GM18870 (cell line): Measurements from ENCODE around the gene USP37.
A peak's percentile ranks its signal among the peaks of the same experiment; 100 is the strongest.

ENCODE experiments used
- ATAC-seq: cut with Tn5 transposase; IDR thresholded peaks from one replicate; pipeline ENCODE4 v1.9.1; 2021; ENCODE audit warnings: moderate library complexity; ENCODE audit not compliant: unreplicated experiment

Gene USP37, protein sequence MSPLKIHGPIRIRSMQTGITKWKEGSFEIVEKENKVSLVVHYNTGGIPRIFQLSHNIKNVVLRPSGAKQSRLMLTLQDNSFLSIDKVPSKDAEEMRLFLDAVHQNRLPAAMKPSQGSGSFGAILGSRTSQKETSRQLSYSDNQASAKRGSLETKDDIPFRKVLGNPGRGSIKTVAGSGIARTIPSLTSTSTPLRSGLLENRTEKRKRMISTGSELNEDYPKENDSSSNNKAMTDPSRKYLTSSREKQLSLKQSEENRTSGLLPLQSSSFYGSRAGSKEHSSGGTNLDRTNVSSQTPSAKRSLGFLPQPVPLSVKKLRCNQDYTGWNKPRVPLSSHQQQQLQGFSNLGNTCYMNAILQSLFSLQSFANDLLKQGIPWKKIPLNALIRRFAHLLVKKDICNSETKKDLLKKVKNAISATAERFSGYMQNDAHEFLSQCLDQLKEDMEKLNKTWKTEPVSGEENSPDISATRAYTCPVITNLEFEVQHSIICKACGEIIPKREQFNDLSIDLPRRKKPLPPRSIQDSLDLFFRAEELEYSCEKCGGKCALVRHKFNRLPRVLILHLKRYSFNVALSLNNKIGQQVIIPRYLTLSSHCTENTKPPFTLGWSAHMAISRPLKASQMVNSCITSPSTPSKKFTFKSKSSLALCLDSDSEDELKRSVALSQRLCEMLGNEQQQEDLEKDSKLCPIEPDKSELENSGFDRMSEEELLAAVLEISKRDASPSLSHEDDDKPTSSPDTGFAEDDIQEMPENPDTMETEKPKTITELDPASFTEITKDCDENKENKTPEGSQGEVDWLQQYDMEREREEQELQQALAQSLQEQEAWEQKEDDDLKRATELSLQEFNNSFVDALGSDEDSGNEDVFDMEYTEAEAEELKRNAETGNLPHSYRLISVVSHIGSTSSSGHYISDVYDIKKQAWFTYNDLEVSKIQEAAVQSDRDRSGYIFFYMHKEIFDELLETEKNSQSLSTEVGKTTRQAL

DNA sequence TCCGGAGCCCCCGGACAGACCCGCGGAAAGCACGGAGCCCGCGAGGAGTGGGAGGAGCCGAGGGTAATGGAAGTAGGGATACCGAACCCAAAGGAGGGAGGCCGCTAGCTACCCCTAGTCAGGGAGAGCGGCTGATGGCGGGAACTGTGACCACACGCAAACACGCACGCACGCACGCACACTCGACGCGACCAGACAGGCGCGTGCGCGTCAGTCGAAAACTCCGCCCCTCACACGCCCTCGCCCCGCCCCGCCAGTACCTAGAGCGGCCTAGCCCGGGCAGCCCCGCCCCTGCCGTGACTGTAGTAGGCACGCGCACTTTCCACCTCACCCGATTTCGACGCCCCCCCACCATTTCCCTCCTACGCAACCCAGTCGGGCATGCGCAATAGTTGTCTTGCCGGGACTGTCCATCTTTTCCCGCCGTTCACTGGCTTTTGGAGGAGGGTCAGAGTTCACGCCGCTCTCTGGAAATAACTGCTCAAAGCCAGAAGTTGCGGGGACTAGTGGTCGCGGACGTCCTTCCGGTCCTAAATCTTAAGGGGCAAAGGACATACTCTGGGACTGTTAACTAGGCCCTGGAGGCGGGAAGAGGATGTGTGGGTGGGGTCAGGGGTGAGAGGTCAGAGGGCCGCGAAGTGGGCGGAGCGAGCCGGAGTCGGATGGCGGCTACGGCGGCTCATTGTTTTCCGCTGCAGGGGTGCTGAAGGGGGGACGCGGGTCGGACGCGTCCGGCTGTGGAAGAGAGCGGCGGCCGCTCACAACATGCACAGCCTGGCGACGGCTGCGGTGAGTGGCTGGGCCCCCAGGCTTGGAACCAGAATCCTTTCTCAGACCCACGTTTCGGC is at the start of gene USP37, which contains the start of gene CNOT9:
Gene USP37, minus strand, starts transcription at position 162 of the 848 bp plus-strand sequence. CDS start 9,698 bp downstream, outside the sequence.
Gene CNOT9, plus strand, starts transcription at position 650 of the 848 bp plus-strand sequence. Its CDS starts 116 bp downstream, at position 766.
- ATAC-seq = peak; percentile 51

DNA sequence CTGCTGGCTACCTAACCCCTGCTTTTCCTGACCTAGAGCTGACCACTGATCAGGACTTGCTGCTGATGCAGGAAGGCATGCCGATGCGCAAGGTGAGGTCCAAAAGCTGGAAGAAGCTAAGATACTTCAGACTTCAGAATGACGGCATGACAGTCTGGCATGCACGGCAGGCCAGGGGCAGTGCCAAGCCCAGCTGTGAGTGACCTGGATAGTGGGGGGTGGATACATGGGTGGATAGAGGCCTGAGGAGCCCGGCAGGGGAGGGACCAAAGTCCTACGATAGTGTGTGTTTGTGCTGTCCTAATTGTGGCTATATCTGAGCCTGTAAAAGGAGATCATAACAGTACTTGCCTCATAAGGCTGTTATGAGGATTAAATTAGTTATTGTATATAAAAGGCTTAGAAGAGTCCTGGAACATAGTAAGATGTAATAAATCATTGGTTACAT is 47.7 kb upstream of the USP37 start:
- no peak for ATAC-seq

DNA sequence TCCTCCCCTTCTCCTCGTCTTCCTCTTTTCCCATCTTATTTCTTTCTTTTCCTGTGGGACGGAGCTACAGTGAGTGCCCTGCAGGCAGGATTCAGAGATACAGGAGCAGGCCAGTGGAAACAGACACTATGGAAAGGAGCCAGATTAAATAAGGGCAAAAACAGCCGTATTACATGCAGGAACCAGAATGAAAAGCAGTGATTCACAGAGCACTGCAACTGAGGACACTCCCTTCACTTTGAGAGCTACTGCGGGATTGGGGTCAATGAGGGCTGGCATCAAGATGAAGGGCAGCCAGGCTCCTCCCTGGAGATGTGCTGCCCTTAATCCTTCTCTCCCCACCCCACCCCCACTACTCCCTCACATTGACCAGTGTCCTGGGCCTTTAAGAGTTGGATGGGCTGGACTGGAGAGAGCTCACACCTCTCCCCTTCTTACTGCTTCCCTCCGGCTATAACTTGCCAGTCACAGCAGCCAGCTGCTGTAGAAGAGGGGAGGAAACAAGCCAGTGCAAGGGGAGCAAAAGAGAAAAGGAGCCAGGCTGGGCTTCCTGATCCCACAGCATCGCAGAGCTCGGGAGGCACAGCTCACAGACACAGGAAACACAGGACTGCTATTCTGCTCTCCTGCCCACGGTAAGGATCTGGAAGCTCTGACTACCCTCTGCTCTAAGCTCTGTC is 39.4 kb upstream of the USP37 start, which contains the start of gene PLCD4:
Gene PLCD4, plus strand, starts transcription at position 464 of the 680 bp plus-strand sequence. CDS start 7,841 bp downstream, outside the sequence.
- no peak for ATAC-seq

- no peak for ATAC-seq
Measured at GRCh38 chr2:218605432-218605831, 37.3 kb upstream of the USP37 start.

DNA sequence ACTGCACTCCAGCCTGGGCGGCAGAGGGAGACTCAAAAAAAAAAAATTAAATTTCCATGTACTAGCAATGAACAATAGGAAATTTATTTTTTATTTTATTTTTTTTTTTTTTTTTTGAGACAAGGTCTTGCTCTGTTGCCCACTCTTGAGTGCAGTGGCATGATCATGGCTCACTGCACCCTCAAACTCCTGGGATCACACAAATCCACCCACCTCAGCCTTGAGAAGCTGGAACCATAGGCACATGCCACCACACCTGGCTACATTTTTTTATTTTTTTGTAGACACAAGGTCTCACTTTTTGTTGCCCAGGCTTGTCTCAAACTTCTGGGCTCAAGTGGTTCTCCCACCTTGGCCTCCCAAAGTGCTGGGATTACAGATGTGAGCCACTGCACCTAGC is 17.4 kb upstream of the USP37 start:
- no peak for ATAC-seq

DNA sequence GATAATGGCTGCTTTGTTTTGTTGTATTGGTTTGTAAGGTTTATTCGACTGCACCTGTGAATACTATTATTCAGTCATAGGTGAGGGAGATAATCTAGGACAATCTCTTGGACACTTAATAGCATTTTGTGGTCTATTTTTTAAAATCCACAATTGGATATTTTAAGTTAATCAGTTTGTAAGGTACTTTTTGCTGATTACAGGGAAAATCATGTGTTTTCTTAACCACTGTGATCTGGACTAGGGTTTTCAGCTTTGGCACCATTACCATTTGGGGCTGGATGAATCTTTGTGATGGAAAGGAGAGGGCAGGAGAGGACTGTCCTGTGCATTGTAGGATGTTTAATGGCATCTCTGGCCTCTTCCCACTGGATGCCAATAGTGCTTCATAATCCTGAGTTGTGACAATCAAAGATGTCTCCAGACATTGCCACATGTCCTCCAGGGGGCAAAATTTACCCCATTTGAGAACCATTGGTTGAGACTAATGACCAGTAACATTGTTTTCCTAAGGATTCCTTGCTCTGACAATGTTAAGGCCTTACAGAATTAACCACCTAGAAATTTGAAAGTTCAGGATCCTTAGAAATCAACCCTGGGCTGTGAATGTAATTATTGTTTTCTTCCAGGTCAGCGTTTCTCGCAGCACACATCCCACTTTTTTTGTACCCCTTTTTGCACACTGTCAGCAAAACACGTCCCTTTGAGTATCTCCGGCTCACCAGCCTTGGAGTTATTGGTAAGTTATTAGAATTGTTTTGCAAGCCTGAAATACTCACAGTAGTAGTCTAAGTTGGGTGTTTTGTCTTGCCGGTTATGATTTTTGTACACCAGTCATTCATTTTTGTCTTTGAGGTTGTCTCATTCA is 16.1 kb upstream of the USP37 start:
- no peak for ATAC-seq

DNA sequence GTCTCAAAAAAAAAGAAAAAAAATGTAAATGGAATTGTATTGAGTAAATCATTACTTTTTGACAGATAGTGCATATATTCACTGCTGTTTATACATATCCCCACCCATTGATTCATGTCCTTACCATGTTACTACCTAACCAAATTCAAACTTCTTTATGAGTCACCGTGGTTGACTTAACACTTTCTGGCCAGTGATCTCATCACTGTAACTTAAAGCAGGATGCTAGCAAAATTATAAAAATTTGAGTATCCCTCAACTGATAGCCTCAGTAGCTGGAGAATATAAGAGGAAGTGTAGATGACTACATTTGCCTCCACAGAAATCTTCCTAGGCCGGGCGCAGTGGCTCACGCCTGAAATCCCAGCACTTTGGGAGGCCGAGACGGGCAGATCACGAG is 13.9 kb upstream of the USP37 start:
- peak; percentile 86 for ATAC-seq

- ATAC-seq = no peak
Measured at GRCh38 chr2:218578272-218578877, 10.2 kb upstream of the USP37 start.

DNA sequence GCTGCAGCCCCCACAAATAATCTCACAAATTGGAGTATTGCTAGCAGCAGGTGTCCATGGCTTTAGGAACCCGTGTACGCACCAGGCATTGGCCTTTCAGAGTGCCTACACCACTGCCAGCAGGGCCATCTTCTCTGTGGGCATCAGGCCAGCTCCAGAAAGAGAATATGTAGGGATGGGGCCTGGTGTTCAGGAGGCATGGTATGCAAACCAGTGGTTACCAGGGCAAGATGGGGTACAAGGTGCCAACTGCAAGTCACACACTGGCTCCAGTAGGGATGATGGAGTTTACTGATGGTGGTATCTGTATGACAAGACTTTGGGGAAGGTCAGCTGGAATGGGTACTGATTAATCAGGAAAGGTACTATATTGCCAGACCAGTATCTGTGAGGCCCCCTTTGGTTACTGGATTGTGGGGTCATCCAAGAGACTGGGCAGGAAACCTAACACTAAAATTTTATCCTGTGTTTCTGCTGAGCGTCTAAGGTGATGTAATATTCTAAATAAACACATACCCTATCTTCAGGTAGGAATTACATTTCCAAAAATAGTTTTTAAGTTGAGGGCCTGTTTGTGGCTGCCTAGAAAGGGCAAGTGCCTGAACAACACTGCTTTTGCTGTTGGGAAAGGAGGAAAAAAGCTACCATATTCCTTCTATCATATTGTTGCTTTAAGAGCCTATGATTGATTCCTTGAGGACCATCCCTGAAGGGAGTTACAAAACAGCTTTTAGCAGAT is 9.5 kb upstream of the USP37 start:
- ATAC-seq = no peak

GRCh38 chr2:218576854-218577253 is 8.7 kb upstream of the USP37 start:
- ATAC-seq = no peak

DNA sequence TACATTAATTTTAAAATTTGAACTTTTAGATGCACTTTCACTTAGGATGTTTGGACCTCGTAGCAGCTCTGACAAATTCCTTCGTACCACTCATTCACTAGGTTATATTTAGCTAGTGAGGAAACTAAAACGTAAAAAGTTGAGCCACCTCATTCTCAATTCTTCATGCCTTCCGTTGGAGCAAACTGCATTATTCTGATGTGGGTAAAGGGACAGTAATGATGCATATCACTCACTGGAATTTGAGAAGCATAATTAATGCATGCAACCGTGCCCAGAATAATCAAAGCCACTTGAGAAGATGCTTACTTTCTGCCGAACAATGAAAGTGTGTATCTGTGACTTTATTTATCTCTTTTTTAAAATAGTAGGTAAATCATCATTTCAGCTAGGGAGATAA is 2.7 kb upstream of the USP37 start:
- no peak for ATAC-seq

DNA sequence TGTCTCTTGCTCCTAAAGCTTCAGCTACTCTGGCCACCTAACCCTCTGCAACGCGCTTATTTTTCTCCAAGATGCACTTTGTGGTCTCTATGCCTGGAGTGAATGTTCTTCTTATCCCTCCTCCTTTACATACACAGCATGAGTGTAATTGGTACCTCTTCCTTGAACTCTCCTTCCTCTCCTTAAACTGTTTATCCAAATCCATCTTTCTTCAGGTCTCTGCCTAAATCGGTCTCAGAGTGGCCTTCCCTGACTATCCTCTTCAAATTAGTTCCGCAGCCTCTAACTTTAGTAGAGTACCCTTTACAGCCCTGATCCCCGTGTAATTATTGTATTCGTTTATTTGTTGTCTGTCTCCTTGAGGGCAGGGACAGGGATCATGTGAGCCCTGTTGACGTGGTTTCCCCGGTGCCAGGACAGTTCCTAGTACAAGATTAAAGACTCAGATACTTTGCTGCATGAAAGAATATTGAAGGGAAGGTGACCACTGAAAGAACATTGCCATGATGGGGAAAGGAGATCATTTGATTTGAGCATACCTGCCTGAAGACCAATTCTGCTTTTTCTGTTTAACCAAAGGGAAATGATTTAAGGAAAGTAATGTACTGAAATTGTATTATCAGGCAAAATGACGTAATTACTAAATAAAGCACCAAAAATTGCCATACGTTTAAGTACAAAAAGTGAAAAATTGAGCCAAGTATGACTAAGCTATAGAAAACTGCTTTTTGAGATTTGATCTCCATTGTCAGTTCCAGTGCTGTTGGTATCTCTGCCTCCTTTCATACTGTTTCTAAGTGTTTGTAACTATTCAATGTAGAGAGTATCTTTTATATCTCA is 1.7 kb upstream of the USP37 start:
- no peak for ATAC-seq

DNA sequence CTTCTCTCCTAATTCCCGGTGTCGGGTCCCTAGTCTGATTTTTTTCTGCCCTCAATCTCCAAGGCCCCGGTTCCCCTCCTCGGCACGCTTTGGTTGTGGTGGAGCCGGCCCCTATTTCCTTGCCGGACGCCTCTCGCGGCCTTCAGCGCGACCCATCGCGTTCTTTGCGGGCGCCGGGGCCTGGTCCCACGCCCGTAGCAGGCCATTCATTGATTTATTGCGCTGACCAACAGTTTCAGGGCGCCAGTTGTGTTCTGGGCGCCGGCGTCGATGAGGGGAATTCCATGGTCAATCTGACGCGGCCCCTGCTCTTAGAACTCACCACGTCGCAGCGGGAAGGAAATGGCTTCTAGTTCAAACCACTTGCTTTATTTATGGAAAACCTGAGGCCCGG is 884 bp upstream of the USP37 start:
- peak; percentile 22 for ATAC-seq

- ATAC-seq = peak; percentile 34
Measured at GRCh38 chr2:218567797-218568189, 358 bp downstream of the USP37 start.

DNA sequence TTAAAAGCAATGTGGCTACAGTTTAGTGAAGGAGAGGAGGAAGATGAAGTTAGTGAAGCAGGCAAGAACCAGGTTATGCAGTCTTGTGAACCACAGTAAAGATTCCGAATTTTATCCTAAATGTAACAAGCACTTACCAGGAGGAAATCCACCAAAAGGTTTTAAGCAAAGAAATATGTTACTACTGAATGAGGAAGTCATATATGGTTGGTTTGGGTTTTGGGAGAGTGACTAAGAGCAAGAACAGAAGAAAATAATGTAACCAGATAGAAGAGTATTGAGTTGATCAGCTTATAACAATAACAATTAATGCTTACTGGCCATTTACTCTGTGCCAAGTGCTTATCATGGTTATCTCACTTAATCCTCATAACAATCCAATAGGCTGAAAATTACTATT is 1.9 kb downstream of the USP37 start:
- no peak for ATAC-seq

- ATAC-seq = no peak
Measured at GRCh38 chr2:218564056-218564455, 4.1 kb downstream of the USP37 start.

- ATAC-seq = no peak
Measured at GRCh38 chr2:218558986-218559385, 9.2 kb downstream of the USP37 start.
